Activated naive CD4-positive, alpha-beta T cell treated with anti-CD3 and anti-CD28 coated beads for 36 hours (primary cell): Measurements from ENCODE around the gene PEAK1. TPM values are rescaled to one million over a fixed set of nuclear protein-coding genes. Genes with fewer than 3 reads are reported as not detected.
"Not testable (repeated sequence)": the region's sequence is repeated elsewhere in the genome, so short reads cannot be mapped to it uniquely, and the experiment has no call there.

ENCODE experiments used
- CTCF ChIA-PET: fragments of 350-600 bp; sonication (Branson Sonifier 250); formaldehyde crosslinking; loops from one replicate; lab custom pipeline; 2021; ENCODE audit warnings: antibody characterized with exemption; lab: Charles Lee
- DNase-seq: peaks from one replicate; pipeline ENCODE4 v3.0.0-alpha.2; 2020
- H3K27ac Mint-ChIP-seq: one replicate; pipeline ENCODE4 v1.8.0; 2021; ENCODE audit warnings: mild to moderate bottlenecking, mixed read lengths
- H3K27me3 Mint-ChIP-seq: one replicate; pipeline ENCODE4 v1.8.0; 2021; ENCODE audit warnings: low read depth, mixed read lengths
- H3K36me3 Mint-ChIP-seq: one replicate; pipeline ENCODE4 v1.8.0; 2021; ENCODE audit warnings: low read depth, mixed read lengths
- H3K4me1 Mint-ChIP-seq: one replicate; pipeline ENCODE4 v1.8.0; 2021; ENCODE audit warnings: low read depth, mixed read lengths
- H3K4me3 Mint-ChIP-seq: one replicate; pipeline ENCODE4 v1.8.0; 2021; ENCODE audit warnings: mild to moderate bottlenecking, moderate library complexity, mixed read lengths
- H3K9me3 Mint-ChIP-seq: one replicate; pipeline ENCODE4 v1.8.0; 2021; ENCODE audit warnings: mixed read lengths
- intact Hi-C: fragments of 100-400 bp; cut with micrococcal nuclease; formaldehyde crosslinking; loops from one replicate; pipeline ENCODE4 v1.15.1; 2023
- total RNA-seq, 2 experiments: library from RNA; stranded (reverse); gene quantifications; one replicate each; pipeline ENCODE4 v1.2.3, GENCODE V29; 2021

PEAK1 gene
- total RNA-seq, 2 experiments from 2014 or later = 26.6 to 28.0 TPM

GRCh38 chr15:77276096-77276495 is 143.8 kb downstream of the PEAK1 start:
- DNase-seq = no peak
- H3K9me3 Mint-ChIP-seq = no peaks in the 10 kb centered on the region
- no peak overlapping the region for H3K4me3 Mint-ChIP-seq
- CTCF ChIA-PET = no interaction called here
- peaks cover 13% of the 10 kb centered on the region for H3K36me3 Mint-ChIP-seq
- H3K27me3 Mint-ChIP-seq = no peaks in the 10 kb centered on the region
- intact Hi-C loops = no loop called here
- H3K4me1 Mint-ChIP-seq = peaks cover 5% of the 10 kb centered on the region
- H3K27ac Mint-ChIP-seq = no peak overlapping the region

GRCh38 chr15:77273136-77273535 is 146.8 kb downstream of the PEAK1 start:
- DNase-seq, CTCF ChIA-PET, H3K4me1 Mint-ChIP-seq, H3K27ac Mint-ChIP-seq, H3K4me3 Mint-ChIP-seq, intact Hi-C loops, H3K27me3 Mint-ChIP-seq, H3K9me3 Mint-ChIP-seq: not testable (repeated sequence)
- peaks cover 22% of the 10 kb centered on the region for H3K36me3 Mint-ChIP-seq

GRCh38 chr15:77266708-77267386 is 153.1 kb downstream of the PEAK1 start:
- CTCF ChIA-PET = no interaction called here
- Mint-ChIP-seq H3K36me3 (peaks cover 20% of the 10 kb centered on the region), H3K27ac (no peak overlapping the region), H3K9me3 (peaks cover 6% of the 10 kb centered on the region), H3K4me1 (no peaks in the 10 kb centered on the region), H3K27me3 (no peaks in the 10 kb centered on the region), H3K4me3 (no peak overlapping the region)
- no peak for DNase-seq
- intact Hi-C loops = no loop called here

GRCh38 chr15:77255385-77255784 is 164.5 kb downstream of the PEAK1 start:
- peaks cover 6% of the 10 kb centered on the region for H3K36me3 Mint-ChIP-seq
- H3K27me3 Mint-ChIP-seq = no peaks in the 10 kb centered on the region
- H3K27ac Mint-ChIP-seq = no peak overlapping the region
- H3K4me3 Mint-ChIP-seq = no peak overlapping the region
- no peaks in the 10 kb centered on the region for H3K9me3 Mint-ChIP-seq
- CTCF ChIA-PET = no interaction called here
- H3K4me1 Mint-ChIP-seq = no peaks in the 10 kb centered on the region
- no peak for DNase-seq
- intact Hi-C loops = no loop called here

GRCh38 chr15:77251662-77252061 is 168.2 kb downstream of the PEAK1 start:
- no peak overlapping the region for H3K27ac Mint-ChIP-seq
- H3K4me1 Mint-ChIP-seq = no peaks in the 10 kb centered on the region
- no peak for DNase-seq
- H3K4me3 Mint-ChIP-seq = no peak overlapping the region
- H3K9me3 Mint-ChIP-seq = no peaks in the 10 kb centered on the region
- CTCF ChIA-PET = interaction anchor here (0.6 kb wide), 1 partner anchor 310 kb away, joined by 5 read pairs; no protein-coding TSS in a partner anchor
- H3K36me3 Mint-ChIP-seq = peaks cover 7% of the 10 kb centered on the region
- intact Hi-C loops = no loop called here
- no peaks in the 10 kb centered on the region for H3K27me3 Mint-ChIP-seq

GRCh38 chr15:77247116-77247515 is 172.8 kb downstream of the PEAK1 start:
- H3K27me3 Mint-ChIP-seq = no peaks in the 10 kb centered on the region
- H3K4me3 Mint-ChIP-seq = no peak overlapping the region
- DNase-seq = no peak
- no peaks in the 10 kb centered on the region for H3K9me3 Mint-ChIP-seq
- CTCF ChIA-PET = no interaction called here
- H3K4me1 Mint-ChIP-seq = peaks cover 4% of the 10 kb centered on the region
- intact Hi-C loops = no loop called here
- H3K36me3 Mint-ChIP-seq = peaks cover 9% of the 10 kb centered on the region
- no peak overlapping the region for H3K27ac Mint-ChIP-seq

GRCh38 chr15:77243716-77244401 is 176.0 kb downstream of the PEAK1 start:
- no peak for DNase-seq
- no peak overlapping the region for H3K4me3 Mint-ChIP-seq
- H3K36me3 Mint-ChIP-seq = peaks cover 2% of the 10 kb centered on the region
- no peak overlapping the region for H3K27ac Mint-ChIP-seq
- no peaks in the 10 kb centered on the region for H3K27me3 Mint-ChIP-seq
- H3K9me3 Mint-ChIP-seq = no peaks in the 10 kb centered on the region
- intact Hi-C loops = no loop called here
- peaks cover 4% of the 10 kb centered on the region for H3K4me1 Mint-ChIP-seq
- CTCF ChIA-PET = no interaction called here

- CTCF ChIA-PET = no interaction called here
- H3K36me3 Mint-ChIP-seq = peaks cover 2% of the 10 kb centered on the region
- H3K4me1 Mint-ChIP-seq = peaks cover 4% of the 10 kb centered on the region
- H3K27ac Mint-ChIP-seq = no peak overlapping the region
- H3K9me3 Mint-ChIP-seq = no peaks in the 10 kb centered on the region
- no peak for DNase-seq
- intact Hi-C loops = no loop called here
- no peaks in the 10 kb centered on the region for H3K27me3 Mint-ChIP-seq
- H3K4me3 Mint-ChIP-seq = no peak overlapping the region
Measured at GRCh38 chr15:77243135-77243534, 176.8 kb downstream of the PEAK1 start.

GRCh38 chr15:77239882-77240608 is 179.9 kb downstream of the PEAK1 start:
- Mint-ChIP-seq H3K36me3 (peaks cover 17% of the 10 kb centered on the region), H3K4me3 (no peak overlapping the region), H3K9me3 (peaks cover 4% of the 10 kb centered on the region), H3K27ac (no peak overlapping the region), H3K27me3 (no peaks in the 10 kb centered on the region), H3K4me1 (peaks cover 4% of the 10 kb centered on the region)
- DNase-seq = no peak
- intact Hi-C loops = no loop called here
- CTCF ChIA-PET = no interaction called here

- no peaks in the 10 kb centered on the region for H3K27me3 Mint-ChIP-seq
- H3K4me1 Mint-ChIP-seq = no peaks in the 10 kb centered on the region
- peaks cover 16% of the 10 kb centered on the region for H3K36me3 Mint-ChIP-seq
- DNase-seq = no peak
- no peak overlapping the region for H3K27ac Mint-ChIP-seq
- CTCF ChIA-PET = no interaction called here
- intact Hi-C loops = no loop called here
- peaks cover 4% of the 10 kb centered on the region for H3K9me3 Mint-ChIP-seq
- H3K4me3 Mint-ChIP-seq = no peak overlapping the region
Measured at GRCh38 chr15:77235566-77235965, 184.3 kb downstream of the PEAK1 start.

- Mint-ChIP-seq H3K9me3 (no peaks in the 10 kb centered on the region), H3K27ac (no peak overlapping the region), H3K36me3 (no peaks in the 10 kb centered on the region), H3K27me3 (no peaks in the 10 kb centered on the region), H3K4me3 (no peak overlapping the region), H3K4me1 (peaks cover 11% of the 10 kb centered on the region)
- CTCF ChIA-PET = interaction anchor here (0.9 kb wide), 1 partner anchor 40 kb away, joined by 3 read pairs; no protein-coding TSS in a partner anchor
- intact Hi-C loops = no loop called here
- no peak for DNase-seq
Measured at GRCh38 chr15:77228828-77229227, 191.1 kb downstream of the PEAK1 start.

GRCh38 chr15:77226652-77227051 is 193.3 kb downstream of the PEAK1 start:
- Mint-ChIP-seq H3K4me1 (peaks cover 11% of the 10 kb centered on the region), H3K9me3 (no peaks in the 10 kb centered on the region), H3K27me3 (no peaks in the 10 kb centered on the region), H3K27ac (no peak overlapping the region), H3K36me3 (no peaks in the 10 kb centered on the region), H3K4me3 (no peak overlapping the region)
- CTCF ChIA-PET = no interaction called here
- DNase-seq = no peak
- intact Hi-C loops = no loop called here
